Measurements from ENCODE around the gene ARHGAP24.

Gene ARHGAP24

GRCh38 chr4:85821688-85822455 is 346.9 kb downstream of the ARHGAP24 start:
- TF ChIP-seq CTCF (IDR thresholded peaks at IDR 0.05; ENCODE audit: borderline replicate concordance, control extremely low read depth, extremely low read depth, insufficient read depth, missing control alignments) = no peak
- in situ Hi-C loops (cut with MboI; ENCODE audit: low sequenced_read_pairs, unreplicated experiment) = no loop called here
- no peak for DNase-seq (ENCODE audit: low spot score)

- TF ChIP-seq CTCF (IDR thresholded peaks at IDR 0.05; ENCODE audit: borderline replicate concordance, control extremely low read depth, extremely low read depth, insufficient read depth, missing control alignments) = no peak
- in situ Hi-C loops (cut with MboI; ENCODE audit: low sequenced_read_pairs, unreplicated experiment) = no loop called here
- DNase-seq (ENCODE audit: low spot score) = no peak
These were observed 348.3 kb downstream of the ARHGAP24 start for GRCh38 chr4:85823295-85823694.

GRCh38 chr4:85824166-85824945 is 349.4 kb downstream of the ARHGAP24 start:
- TF ChIP-seq CTCF (IDR thresholded peaks at IDR 0.05; ENCODE audit: borderline replicate concordance, control extremely low read depth, extremely low read depth, insufficient read depth, missing control alignments) = no peak
- in situ Hi-C loops (cut with MboI; ENCODE audit: low sequenced_read_pairs, unreplicated experiment) = no loop called here
- no peak for DNase-seq (ENCODE audit: low spot score)

GRCh38 chr4:85826060-85826678 is 351.2 kb downstream of the ARHGAP24 start:
- no peak for TF ChIP-seq CTCF (IDR thresholded peaks at IDR 0.05; ENCODE audit: borderline replicate concordance, control extremely low read depth, extremely low read depth, insufficient read depth, missing control alignments)
- in situ Hi-C loops (cut with MboI; ENCODE audit: low sequenced_read_pairs, unreplicated experiment) = no loop called here
- DNase-seq (ENCODE audit: low spot score) = no peak

GRCh38 chr4:85828027-85828890 is 353.3 kb downstream of the ARHGAP24 start:
- no peak for TF ChIP-seq CTCF (IDR thresholded peaks at IDR 0.05; ENCODE audit: borderline replicate concordance, control extremely low read depth, extremely low read depth, insufficient read depth, missing control alignments)
- no peak for DNase-seq (ENCODE audit: low spot score)
- in situ Hi-C loops (cut with MboI; ENCODE audit: low sequenced_read_pairs, unreplicated experiment) = no loop called here

All from GM13976 (cell line).